22Rv1 (cell line): ENCODE results near the gene GPHN.

ENCODE experiments used
- H3K27ac ChIP-seq: fragments of 450-650 bp; 2 replicates; pipeline ENCODE4 v1.5.1; 2017
- ZFX ChIP-seq: fragments of 450-650 bp; IDR thresholded peaks from 2 replicates; pipeline ENCODE4 v1.6.1; 2017; ENCODE audit warnings: antibody characterized with exemption, borderline replicate concordance
- TF ChIP-seq, protein P1 (sequence below): fragments of 450-650 bp; IDR thresholded peaks from 2 replicates; pipeline ENCODE4 v1.5.1; 2017; ENCODE audit warnings: mild to moderate bottlenecking

GPHN gene

DNA sequence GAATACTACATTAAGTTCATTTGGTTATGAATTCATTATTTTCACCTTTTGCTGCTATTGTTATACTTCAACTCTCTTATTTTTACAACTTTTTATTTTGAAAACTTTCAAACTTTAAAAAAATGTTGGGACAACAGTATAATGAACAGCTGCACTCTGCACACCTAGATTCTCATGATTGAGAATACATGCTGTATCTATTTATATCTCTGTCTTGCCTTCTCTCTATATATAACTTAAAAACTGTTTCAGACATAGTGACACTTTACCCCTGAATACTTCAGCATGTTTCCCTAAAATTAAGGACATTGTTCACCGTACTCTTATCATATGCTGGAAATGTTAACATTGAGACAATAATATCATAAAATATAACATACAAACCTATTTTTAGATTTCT lies 237.1 kb downstream of the GPHN start:
- H3K27ac ChIP-seq, result no peak overlapping the region
- TF ChIP-seq ZFX, result no peak
- TF ChIP-seq, protein P1, sequence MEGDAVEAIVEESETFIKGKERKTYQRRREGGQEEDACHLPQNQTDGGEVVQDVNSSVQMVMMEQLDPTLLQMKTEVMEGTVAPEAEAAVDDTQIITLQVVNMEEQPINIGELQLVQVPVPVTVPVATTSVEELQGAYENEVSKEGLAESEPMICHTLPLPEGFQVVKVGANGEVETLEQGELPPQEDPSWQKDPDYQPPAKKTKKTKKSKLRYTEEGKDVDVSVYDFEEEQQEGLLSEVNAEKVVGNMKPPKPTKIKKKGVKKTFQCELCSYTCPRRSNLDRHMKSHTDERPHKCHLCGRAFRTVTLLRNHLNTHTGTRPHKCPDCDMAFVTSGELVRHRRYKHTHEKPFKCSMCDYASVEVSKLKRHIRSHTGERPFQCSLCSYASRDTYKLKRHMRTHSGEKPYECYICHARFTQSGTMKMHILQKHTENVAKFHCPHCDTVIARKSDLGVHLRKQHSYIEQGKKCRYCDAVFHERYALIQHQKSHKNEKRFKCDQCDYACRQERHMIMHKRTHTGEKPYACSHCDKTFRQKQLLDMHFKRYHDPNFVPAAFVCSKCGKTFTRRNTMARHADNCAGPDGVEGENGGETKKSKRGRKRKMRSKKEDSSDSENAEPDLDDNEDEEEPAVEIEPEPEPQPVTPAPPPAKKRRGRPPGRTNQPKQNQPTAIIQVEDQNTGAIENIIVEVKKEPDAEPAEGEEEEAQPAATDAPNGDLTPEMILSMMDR, result no peak

DNA sequence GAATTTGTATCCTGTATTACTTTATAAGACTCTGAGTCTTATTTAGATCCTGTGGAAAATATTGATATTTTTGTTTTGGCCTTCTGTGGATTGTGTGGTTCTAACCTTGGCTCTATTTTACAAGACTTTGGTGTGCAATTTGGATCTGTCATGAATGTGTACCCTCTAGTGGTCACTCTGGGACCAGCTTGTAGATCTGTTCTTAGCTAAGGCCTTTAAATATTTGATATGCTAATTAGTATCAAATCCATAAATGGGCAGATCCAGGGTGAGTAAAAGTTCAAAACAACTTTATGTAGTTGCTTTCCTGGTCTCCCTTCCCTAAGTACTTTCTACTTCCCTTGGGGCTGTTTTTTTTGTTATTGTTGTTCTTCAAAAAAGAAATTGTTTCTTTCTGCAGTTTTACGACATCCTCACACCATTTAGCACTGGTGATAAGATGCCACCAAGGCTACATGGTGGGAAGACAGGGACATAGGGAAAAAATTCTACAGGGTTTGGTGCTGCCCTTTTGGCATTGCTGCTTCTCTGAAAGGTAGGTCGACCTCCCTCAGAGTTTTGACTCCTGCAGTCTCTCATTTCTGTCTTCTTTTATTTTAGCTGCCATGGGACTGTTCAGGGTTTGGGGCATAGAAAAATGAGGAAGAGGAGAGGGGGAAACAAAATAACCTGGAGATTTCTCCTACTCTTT lies 238.5 kb downstream of the GPHN start:
- TF ChIP-seq, protein P1, result peak; percentile 80
- no peak for TF ChIP-seq ZFX
- no peak overlapping the region for H3K27ac ChIP-seq

DNA sequence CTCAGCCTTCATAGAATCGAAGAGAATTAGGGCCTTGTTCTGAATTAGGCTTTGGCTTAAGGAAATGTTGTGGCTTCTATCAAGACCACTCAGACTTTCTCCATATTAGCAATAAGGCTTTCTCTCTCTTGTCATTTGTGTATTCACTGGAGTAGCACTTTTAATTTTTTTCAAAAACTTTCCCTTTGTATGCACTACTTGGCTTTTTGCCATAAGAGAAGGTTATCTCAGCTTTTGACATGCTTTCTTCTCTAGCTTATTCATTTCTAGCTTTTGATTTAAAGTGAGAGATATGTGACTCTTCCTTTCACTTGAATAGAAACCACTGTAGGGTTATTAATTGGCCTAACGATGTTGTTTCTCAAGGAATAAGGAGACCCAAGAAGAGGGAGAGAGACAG lies 244.2 kb downstream of the GPHN start:
- H3K27ac ChIP-seq, result no peak overlapping the region
- TF ChIP-seq, protein P1, result no peak
- TF ChIP-seq ZFX, result no peak

DNA sequence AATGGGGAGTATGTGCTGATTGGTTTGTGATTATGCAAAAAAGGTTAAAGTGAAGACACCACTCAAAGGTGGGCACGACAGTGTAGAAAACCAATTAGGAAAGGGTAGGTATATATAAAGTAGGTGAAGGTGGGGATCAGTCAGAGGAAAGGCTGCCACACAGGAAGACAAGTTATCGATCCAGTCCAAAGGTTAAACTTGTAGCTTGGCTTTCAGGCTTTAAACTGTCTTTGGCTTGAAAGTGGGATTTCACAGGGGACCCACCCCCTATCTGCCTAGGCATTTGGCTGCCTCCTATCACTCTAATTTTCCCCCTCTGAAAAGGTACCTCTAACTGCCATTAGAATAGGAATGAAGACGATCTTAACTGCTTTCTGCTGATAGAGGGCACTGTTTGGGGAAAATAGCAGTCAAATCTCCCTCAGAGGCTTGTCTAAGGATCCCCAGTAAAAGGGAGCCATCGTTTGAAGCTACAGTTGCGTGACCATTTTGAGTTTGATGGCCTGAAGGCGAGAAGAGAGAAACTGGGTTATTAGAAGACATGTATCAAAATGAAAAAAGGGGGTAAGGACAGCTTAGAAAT lies 250.2 kb downstream of the GPHN start:
- no peak overlapping the region for H3K27ac ChIP-seq
- no peak for TF ChIP-seq ZFX
- TF ChIP-seq, protein P1, result peak; percentile 22

DNA sequence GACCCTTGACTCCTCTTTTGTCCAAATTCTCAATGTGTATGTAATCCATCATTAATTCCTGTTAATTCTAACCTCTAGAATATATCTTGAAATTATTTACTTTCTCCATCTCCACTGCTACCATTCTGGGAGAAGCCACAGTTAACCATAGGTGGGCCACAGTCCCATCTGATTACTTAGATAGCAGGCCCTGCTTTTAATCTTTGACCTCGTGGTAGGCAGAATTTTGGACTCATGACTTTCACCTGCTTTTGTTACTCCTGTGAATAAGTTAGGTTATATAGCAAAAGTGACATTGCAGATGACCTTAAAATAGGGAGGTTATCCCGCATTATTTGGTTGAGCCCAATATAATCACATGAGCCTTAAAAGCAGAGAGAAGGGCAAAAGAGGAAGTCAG lies 264.2 kb downstream of the GPHN start:
- H3K27ac ChIP-seq, result no peak overlapping the region
- no peak for TF ChIP-seq ZFX
- TF ChIP-seq, protein P1, result no peak

DNA sequence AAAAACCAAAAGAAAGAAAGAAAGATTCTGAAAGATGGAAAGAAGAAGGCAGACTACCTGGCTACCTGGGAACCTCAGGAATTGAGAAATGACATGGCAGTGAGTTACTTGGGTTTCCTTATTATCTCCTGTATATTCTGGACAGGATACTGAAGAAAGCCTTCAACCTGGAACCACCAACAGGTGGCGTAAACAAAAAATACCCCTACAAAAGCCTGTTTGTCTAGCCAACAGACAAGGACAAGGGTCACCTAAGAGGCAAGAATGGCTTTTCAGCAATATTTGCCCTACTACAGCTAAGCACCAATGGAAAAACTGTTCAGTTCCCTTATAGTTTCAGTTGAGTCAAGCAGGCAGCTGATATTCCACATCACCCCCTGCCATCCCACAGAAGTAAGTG lies 274.9 kb downstream of the GPHN start:
- TF ChIP-seq, protein P1, result no peak
- TF ChIP-seq ZFX, result no peak
- no peak overlapping the region for H3K27ac ChIP-seq

DNA sequence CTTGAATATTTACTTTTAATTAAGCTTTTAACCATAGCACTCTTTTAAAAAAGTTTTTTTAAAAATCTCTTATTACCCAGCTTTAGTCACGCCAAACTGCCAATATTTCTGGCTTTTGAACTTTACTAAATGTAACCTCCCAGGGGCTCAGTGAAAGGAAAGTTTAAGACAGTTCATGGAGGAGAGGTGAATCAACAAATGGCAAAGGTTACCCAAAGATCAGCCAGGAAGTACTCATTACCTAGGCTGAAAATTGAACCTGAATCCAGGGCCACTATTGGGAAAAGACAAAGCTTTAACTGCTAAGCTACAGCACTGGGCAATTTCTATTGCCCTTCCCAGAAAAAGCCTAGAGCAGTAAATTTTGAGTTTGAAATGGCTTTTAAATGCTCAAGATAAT lies 282.2 kb downstream of the GPHN start:
- no peak overlapping the region for H3K27ac ChIP-seq
- TF ChIP-seq ZFX, result no peak
- TF ChIP-seq, protein P1, result no peak
